CD4-positive, alpha-beta T cell treated with Interferon gamma for 1 hour (primary cell): ENCODE measurements around the gene FER1L5.
A peak's percentile ranks its signal among the peaks of the same experiment; 100 is the strongest.
"Not testable (repeated sequence)": the region's sequence is repeated elsewhere in the genome, so short reads cannot be mapped to it uniquely, and the experiment has no call there.

Experiments
- DNase-seq: peaks from one replicate; pipeline ENCODE4 v3.0.0-alpha.2; 2020

FER1L5 gene

GRCh38 chr2:96637385-96638143, 5.0 kb upstream of the FER1L5 start:
- DNase-seq: peak; percentile 87

GRCh38 chr2:96638144-96639121, 4.1 kb upstream of the FER1L5 start, which contains the start of gene KANSL3:
Gene KANSL3 (minus strand): TSS chr2:96638312. CDS start chr2:96637135, 1,177 bp downstream.
- peak; percentile 86 for DNase-seq

DNA sequence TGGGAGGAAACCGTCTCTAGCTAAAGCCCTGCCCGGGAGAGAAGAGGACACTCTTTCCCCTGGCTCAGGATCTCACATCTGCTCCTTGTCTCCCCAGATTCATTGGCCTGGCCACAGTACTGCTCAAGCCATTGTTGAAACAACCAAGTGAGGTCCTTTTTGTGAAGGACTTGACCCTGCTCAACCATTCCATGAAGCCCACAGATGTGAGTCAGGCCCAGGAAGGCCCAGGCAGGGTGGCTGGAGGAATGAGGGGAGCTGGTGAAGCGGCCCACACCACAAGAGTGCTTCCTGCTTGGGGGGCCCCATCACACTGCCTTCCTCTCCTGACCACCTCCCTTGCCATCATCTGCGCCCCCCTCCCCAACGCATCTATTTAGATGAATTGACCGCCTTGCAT, 5.1 kb downstream of the FER1L5 start:
- no peak for DNase-seq

DNA sequence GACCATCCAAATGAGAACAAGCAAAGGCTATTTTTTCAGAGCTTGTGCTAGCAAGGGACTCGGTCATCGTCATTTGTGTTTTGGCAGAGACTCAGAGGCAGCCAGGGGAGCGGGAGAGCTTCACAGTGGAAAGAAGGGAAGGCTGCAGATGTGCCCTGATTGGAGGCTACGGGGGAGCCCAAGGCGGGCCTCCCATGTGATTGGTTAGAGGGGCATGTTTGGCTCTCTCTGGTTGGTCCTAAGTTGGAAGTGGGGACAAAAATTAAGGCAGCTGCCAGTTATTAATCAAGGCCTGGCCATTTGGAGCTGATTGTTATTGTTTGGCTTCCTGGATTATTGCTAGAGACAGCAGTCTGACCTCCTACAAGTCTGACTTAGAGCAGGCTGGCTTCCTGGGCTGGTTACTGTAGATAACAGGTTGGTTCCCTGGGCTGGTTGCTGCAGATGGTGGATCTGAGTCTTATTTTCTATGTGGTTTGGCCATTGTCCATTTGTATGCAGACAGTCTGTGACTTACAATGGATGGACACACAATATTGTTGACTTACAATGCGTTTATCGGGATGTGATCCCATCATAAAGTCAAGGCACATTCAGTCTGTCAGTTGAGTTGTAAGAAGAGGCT, 5.9 kb downstream of the FER1L5 start:
- no peak for DNase-seq

GRCh38 chr2:96649342-96649741, 6.8 kb downstream of the FER1L5 start:
- DNase-seq: no peak

DNA sequence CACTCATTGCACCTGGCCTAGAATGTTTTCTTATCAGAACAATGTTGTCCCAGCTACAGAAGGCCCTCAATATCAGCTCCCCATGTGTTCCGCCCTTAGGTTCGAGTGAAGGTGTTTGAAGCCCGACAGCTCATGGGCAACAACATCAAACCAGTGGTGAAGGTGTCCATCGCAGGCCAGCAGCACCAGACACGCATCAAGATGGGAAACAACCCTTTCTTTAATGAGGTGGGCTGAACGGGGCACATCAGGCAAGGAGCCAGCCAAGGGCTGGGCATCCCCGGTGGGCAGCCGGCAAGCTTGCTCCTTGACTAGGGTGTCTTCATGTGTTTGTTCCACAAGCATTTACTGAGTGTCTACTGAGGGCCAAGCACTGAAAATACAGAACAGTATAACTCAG, 9.2 kb downstream of the FER1L5 start:
- DNase-seq: no peak

DNA sequence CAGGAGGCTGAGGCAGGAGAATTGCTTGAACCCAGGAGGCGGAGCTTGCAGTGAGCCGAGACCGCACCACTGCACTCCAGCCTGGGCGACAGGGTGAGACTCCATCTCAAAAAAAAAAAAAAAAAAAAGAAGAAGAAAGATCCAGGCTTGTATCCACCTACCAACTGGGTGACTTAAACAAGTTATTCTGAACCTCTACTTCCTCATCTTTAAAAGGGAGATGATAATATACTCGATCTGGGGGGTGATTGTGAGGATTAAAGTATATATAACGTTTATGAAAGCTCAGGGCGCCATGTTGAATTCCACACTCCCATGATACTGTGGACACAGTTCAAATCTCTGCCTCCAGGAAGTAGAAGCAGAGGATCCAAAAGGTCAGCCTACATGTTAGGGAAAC, 12.2 kb downstream of the FER1L5 start:
- DNase-seq: not testable (repeated sequence)

DNA sequence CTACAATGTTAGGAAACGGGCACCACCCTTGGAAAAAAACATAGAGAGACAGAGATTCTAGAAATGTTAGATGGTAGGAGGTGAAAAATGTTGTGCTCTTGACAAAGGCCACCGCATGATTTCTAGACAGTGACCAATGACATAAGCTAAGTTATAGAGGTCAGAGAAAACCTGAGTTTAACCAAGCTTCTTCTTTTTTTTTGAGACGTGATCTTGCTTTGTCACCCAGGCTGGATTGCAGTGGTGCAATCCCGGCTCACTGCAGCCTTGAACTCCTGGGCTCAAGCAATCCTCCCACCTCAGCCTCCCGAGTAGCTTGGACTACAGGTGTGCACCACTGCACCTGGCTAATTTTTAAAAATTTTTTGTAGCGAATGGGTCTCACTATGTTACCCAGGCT, 13.0 kb downstream of the FER1L5 start:
- no peak for DNase-seq

- DNase-seq: no peak
Observed at GRCh38 chr2:96656540-96656939, 14.0 kb downstream of the FER1L5 start.

DNA sequence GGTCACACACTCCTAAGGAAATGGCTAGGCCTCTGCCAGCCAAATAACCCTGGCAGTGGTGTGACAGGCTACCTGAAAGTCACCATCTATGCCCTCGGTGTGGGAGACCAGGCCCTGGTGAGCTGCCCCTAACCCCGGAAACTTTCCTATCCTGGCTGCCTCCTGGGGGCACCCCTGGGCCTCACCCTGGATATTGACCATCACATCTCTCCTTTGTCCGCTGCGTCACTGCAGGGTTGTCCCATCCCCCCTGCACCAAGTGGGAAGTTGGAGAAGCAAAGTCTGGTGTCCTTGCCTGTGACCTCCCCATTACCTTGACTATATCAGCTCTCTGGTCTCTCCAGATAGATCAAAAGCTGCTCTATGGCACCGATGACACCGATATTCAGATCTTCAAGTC, 18.8 kb downstream of the FER1L5 start:
- DNase-seq: no peak

- no peak for DNase-seq
Observed at GRCh38 chr2:96662360-96662759, 19.8 kb downstream of the FER1L5 start.

GRCh38 chr2:96663177-96663576, 20.6 kb downstream of the FER1L5 start:
- no peak for DNase-seq

DNA sequence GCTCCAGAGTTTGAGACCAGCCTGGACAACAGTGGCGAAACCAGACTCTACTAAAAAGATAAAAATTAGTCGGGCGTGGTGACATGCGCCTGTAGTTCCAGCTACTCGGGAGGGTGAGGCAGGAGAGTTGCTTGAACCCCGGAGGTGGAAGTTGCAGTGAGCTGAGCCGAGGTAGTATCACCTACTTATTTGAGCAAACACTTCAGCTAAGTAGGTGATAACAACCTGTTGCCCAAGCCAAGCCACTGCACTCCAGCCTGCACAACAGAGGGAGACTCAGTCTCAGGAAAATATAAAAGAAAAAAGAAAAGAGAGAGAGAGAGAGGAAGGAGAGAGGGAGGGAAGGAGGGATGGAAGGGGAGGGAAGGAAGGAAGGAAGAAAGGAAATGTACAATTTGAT, 21.3 kb downstream of the FER1L5 start:
- no peak for DNase-seq

DNA sequence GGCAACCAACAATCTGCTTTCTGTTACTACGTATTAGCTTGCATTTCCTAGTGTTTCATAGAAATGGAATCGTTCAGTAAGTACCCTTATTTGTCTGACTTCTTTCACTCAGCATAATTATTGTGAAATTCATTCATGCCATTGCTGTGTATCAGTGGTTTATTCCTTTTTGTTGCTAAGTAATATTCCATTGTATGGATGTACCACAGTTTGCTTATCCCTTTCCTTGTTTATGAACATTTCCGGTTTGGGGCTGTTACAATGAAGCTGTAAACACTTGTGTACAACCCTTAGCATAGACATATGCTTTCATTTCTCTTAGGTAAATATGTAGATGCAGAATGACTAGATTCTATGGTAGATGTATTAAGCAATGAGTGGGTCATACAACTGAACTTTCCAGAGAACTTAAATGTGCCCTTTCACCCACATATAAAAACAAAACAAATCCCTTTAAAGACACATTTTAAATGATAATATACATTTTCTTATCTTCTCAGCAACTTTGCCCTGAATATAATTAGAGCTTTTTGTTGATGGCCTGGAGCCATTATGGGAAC, 21.9 kb downstream of the FER1L5 start:
- no peak for DNase-seq

- peak; percentile 33 for DNase-seq
Observed at GRCh38 chr2:96665083-96665569, 22.6 kb downstream of the FER1L5 start.

DNA sequence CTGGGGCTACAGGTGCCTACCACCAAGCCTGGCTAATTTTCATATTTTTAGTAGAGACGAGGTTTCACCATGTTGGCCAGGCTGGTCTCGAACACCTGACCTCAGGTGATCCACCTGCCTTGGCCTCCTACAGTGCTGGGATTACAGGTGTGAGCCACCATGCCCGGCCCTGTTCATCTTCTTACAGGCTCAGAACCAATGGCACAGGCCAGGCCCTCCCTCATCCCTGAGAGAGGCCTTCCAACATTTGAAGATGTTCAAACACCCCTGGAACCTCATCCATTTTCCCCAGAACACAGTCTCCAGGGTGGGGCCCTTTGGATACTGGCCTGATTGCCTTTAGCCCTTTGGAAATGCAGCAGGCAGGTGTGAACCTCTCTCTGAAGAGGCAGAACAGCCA, 23.2 kb downstream of the FER1L5 start:
- DNase-seq: not testable (repeated sequence)

DNA sequence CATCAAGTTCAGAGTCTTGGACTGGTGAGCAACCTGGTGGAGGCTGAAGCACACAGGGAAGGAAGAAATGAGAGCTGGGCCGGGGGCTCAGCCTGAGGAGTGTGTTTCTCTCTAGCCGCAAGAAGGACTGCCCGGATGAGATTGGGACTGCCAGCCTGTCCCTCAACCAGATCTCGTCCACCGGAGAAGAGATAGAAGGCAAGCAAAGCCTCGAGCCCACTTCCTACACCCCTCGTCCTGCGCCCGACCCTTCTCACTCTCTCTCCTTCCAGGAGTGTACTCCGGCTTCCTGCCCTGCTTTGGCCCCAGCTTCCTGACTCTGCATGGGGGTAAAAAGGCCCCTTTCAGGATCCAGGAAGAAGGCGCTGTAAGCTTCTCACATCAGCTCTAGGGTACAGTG, 26.2 kb downstream of the FER1L5 start:
- no peak for DNase-seq

GRCh38 chr2:96669539-96670215, 27.1 kb downstream of the FER1L5 start:
- no peak for DNase-seq

DNA sequence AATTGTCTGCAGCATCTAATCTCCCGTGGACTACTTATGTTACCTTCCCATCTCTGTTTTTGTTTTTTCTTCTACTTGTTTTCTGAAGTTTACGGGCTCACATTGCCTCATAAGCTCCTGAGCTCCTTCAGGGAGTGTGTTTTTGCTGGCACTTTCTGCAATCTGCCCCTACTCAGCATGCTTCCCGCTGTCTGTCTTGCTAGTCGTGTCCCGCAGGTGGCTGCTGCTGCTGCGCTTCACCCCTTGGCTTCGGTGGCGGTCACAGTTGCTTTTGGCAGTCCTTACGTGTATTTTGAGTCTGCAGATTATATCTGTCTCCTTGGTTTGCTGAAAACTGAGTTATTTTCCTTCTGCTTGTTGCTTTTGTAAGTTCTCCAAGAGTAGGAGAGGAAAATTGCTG, 37.3 kb downstream of the FER1L5 start:
- no peak for DNase-seq

- no peak for DNase-seq
Observed at GRCh38 chr2:96680561-96681141, 38.1 kb downstream of the FER1L5 start.

DNA sequence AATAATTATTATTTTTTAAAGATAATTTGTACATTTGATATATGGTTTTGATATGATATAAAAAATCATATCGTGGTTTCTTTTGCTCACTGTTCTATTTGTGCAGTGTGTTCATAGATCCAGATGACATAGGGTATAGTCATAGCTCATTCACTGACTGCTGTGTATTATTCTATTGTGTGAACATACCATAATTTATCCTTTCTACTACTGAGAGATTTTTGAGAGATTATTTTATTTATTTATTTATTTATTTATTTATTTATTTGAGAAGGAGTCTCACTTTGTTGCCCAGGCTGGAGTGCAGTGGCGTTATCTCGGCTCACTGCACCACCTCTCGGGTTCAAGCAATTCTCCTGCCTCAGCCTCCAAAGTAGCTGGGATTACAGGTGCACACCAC, 39.0 kb downstream of the FER1L5 start:
- DNase-seq: no peak

DNA sequence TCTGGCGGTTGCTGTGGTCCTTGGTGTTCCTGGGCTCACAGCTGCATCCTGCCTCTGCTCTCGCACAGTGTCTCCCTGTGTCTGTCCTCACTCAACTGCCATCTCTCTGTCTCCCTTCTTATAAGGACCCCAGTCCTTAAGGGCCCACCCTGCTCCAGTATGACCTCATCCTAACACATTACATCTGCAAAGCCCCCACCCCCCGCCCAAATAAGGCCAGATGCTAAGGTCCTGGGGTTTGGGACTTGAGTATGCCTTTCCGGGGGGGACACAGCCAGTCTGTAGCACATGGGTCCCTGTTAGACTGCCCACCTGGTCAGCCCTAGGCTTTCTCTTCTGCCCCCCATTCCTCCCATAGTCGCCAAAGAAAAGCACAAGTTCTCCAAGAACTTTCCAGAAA, 40.7 kb downstream of the FER1L5 start:
- no peak for DNase-seq
